ENCODE measurements around the gene TMEM80. TPM values are rescaled to one million over a fixed set of nuclear protein-coding genes. Genes with fewer than 3 reads are reported as not detected.

The TMEM80 gene
- total and polyA plus RNA-seq, 10 of the 15 experiments (the other 5 are each of a cell fraction or from before 2014, with no cell fraction given), result 6.7 to 30.9 (median 20.7) TPM

DNA sequence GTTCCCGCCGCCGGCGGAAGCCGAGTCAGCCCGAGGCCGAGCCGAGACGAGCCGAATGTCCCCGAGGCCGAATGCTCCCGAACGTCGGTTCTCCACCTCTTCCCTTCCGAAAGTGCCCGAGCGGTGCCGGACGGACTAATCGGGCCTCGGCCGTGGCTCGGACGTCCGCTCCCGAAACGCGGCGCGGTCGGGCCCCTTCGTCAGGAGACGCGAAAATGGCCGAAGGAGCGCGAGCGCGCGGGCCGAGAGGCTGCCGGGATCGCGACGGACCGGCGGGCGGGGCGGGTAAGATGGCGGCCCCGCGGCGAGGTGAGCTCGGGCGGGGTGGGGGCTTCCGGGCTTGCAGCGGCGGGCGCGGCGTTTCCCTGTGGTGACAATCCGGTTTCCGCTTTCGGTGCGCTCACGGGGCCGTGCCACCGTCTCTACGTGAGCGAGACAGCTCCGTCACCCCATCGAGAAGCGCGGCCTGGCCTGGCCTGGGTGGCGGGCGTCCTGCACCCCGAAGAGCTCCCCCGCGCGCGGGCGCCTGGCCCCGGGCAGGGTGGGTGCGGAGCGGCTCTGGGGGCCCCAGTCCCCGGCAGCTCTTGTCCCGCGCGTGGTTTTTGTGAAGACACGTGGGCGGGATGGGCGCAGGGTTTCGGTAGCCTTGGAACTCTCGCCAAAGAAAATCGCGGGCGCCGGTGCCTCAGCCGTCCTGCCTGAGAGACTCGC lies at the start of gene TMEM80 (continued):
- peak; percentile 62; the same call in 1 of the 2 replicates for TF ChIP-seq ZNF207 (IDR thresholded peaks at IDR 0.05; ENCODE audit: borderline replicate concordance)
- no peak for TF ChIP-seq ZNF24 (IDR thresholded peaks at IDR 0.05)
- TF ChIP-seq, protein P1, sequence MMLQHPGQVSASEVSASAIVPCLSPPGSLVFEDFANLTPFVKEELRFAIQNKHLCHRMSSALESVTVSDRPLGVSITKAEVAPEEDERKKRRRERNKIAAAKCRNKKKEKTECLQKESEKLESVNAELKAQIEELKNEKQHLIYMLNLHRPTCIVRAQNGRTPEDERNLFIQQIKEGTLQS (IDR thresholded peaks at IDR 0.05; ENCODE audit: borderline replicate concordance, extremely low read depth, low read depth, low read length), result no peak
- TF ChIP-seq HDAC2 (IDR thresholded peaks at IDR 0.05), result no peak
- TF ChIP-seq, protein P2, sequence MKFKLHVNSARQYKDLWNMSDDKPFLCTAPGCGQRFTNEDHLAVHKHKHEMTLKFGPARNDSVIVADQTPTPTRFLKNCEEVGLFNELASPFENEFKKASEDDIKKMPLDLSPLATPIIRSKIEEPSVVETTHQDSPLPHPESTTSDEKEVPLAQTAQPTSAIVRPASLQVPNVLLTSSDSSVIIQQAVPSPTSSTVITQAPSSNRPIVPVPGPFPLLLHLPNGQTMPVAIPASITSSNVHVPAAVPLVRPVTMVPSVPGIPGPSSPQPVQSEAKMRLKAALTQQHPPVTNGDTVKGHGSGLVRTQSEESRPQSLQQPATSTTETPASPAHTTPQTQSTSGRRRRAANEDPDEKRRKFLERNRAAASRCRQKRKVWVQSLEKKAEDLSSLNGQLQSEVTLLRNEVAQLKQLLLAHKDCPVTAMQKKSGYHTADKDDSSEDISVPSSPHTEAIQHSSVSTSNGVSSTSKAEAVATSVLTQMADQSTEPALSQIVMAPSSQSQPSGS (IDR thresholded peaks at IDR 0.05; ENCODE audit: low read length), result no peak
- TF ChIP-seq, protein P3, sequence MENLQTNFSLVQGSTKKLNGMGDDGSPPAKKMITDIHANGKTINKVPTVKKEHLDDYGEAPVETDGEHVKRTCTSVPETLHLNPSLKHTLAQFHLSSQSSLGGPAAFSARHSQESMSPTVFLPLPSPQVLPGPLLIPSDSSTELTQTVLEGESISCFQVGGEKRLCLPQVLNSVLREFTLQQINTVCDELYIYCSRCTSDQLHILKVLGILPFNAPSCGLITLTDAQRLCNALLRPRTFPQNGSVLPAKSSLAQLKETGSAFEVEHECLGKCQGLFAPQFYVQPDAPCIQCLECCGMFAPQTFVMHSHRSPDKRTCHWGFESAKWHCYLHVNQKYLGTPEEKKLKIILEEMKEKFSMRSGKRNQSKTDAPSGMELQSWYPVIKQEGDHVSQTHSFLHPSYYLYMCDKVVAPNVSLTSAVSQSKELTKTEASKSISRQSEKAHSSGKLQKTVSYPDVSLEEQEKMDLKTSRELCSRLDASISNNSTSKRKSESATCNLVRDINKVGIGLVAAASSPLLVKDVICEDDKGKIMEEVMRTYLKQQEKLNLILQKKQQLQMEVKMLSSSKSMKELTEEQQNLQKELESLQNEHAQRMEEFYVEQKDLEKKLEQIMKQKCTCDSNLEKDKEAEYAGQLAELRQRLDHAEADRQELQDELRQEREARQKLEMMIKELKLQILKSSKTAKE (IDR thresholded peaks at IDR 0.05; ENCODE audit: low read depth, poor library complexity, severe bottlenecking), result no peak
- TF ChIP-seq SREBF2 (IDR thresholded peaks at IDR 0.05; ENCODE audit: low read length), result no peak
- peak; percentile 96 for TF ChIP-seq YY1 (IDR thresholded peaks at IDR 0.05; ENCODE audit: low read depth, low read length)
- TF ChIP-seq CBFB (IDR thresholded peaks at IDR 0.05; ENCODE audit: low read depth), result no peak
- TF ChIP-seq FOXM1 (IDR thresholded peaks at IDR 0.05; ENCODE audit: low read depth, low read length), result no peak
- no peak for TF ChIP-seq CBX5 (IDR thresholded peaks at IDR 0.05; ENCODE audit: low read depth)
- peak in 1 of 2 experiments; percentile 82; a peak in 3 of 4 replicates for TF ChIP-seq BHLHE40 (IDR thresholded peaks at IDR 0.05; ENCODE audit: borderline replicate concordance in 1 of 2, low read depth in 2 of 2, low read length in 1 of 2)
- no peak for TF ChIP-seq BCL11A (IDR thresholded peaks at IDR 0.05; ENCODE audit: low read depth, low read length)
- no peak; the same call in 1 of the 2 replicates for TF ChIP-seq MXI1 (IDR thresholded peaks at IDR 0.05; ENCODE audit: low read depth, low read length)
- no peak for TF ChIP-seq ZNF217 (IDR thresholded peaks at IDR 0.05)
- no peak for TF ChIP-seq POU2F2 (IDR thresholded peaks at IDR 0.05; ENCODE audit: borderline replicate concordance, low read depth, low read length)
- TF ChIP-seq, protein P4, sequence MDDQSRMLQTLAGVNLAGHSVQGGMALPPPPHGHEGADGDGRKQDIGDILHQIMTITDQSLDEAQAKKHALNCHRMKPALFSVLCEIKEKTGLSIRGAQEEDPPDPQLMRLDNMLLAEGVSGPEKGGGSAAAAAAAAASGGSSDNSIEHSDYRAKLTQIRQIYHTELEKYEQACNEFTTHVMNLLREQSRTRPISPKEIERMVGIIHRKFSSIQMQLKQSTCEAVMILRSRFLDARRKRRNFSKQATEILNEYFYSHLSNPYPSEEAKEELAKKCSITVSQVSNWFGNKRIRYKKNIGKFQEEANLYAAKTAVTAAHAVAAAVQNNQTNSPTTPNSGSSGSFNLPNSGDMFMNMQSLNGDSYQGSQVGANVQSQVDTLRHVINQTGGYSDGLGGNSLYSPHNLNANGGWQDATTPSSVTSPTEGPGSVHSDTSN (IDR thresholded peaks at IDR 0.05; ENCODE audit: insufficient replicate concordance, low read depth, low read length), result no peak
- no peak for TF ChIP-seq TCF7 (IDR thresholded peaks at IDR 0.05; ENCODE audit: borderline replicate concordance)
- peak; percentile 87 for TF ChIP-seq IKZF1 (conservative IDR thresholded peaks at IDR 0.05)
- TF ChIP-seq, protein P5, sequence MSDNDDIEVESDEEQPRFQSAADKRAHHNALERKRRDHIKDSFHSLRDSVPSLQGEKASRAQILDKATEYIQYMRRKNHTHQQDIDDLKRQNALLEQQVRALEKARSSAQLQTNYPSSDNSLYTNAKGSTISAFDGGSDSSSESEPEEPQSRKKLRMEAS (IDR thresholded peaks at IDR 0.05; ENCODE audit: low read depth, low read length), result no peak
- TF ChIP-seq SMARCA5 (IDR thresholded peaks at IDR 0.05), result peak; percentile 28; the same call in 1 of the 2 replicates
- no peak for TF ChIP-seq EZH2 (IDR thresholded peaks at IDR 0.05; ENCODE audit: borderline replicate concordance, control insufficient read depth, low read depth, low read length)
- TF ChIP-seq, protein P6, sequence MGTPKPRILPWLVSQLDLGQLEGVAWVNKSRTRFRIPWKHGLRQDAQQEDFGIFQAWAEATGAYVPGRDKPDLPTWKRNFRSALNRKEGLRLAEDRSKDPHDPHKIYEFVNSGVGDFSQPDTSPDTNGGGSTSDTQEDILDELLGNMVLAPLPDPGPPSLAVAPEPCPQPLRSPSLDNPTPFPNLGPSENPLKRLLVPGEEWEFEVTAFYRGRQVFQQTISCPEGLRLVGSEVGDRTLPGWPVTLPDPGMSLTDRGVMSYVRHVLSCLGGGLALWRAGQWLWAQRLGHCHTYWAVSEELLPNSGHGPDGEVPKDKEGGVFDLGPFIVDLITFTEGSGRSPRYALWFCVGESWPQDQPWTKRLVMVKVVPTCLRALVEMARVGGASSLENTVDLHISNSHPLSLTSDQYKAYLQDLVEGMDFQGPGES (IDR thresholded peaks at IDR 0.05), result no peak
- no peak for TF ChIP-seq NR2C2 (IDR thresholded peaks at IDR 0.05; ENCODE audit: borderline replicate concordance, control insufficient read depth, insufficient read length, low read depth)
- TF ChIP-seq SUZ12 (IDR thresholded peaks at IDR 0.05; ENCODE audit: unreplicated experiment), result no peak

Data from GM12878 (cell line).